ENCODE data around the gene RPP25. TPM values are rescaled to one million over a fixed set of nuclear protein-coding genes. Genes with fewer than 3 reads are reported as not detected.

The RPP25 gene
- total RNA-seq, 2 experiments from 2014 or later = 6.5 to 7.2 TPM

DNA sequence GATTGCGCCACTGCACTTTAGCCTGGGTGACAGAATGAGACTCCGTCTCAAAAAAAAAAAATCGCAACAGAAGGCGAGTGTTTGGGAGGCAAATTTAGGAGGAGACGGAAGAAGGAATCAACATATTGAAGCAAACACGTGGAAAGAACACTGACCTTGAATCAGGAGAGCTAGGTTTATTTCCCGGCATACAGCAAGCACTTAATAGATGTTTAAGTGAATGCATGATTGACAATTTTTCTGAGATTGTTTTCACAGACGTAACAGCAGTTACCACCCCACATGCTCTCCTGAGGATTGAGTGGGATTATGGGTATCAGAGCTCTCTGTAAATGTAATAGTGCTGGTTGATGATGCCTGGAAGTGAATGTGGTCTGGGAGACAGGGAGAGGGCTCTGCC lies 5.6 kb upstream of the RPP25 start:
- peaks cover 52% of the 10 kb centered on the region for H3K27me3 Mint-ChIP-seq (ENCODE audit: low read depth)
- H3K4me1 Mint-ChIP-seq (ENCODE audit: low read depth) = peaks cover 34% of the 10 kb centered on the region
- H3K27ac Mint-ChIP-seq = no peak overlapping the region
- ATAC-seq = no peak
- CTCF ChIA-PET = interaction anchor here (0.6 to 2.8 kb wide), 4 partner anchors 12 to 181 kb away, joined by 3 to 7 read pairs (median 6); no protein-coding TSS in a partner anchor
- no peak overlapping the region for H3K4me3 Mint-ChIP-seq
- no peak for DNase-seq
- POLR2A ChIA-PET = interaction anchor here (0.5 kb wide), 1 partner anchor 241 kb away, joined by 3 read pairs; no protein-coding TSS in a partner anchor
- no peaks in the 10 kb centered on the region for H3K9me3 Mint-ChIP-seq (ENCODE audit: insufficient read depth)
- H3K36me3 Mint-ChIP-seq (ENCODE audit: low read depth) = peaks cover 3% of the 10 kb centered on the region

DNA sequence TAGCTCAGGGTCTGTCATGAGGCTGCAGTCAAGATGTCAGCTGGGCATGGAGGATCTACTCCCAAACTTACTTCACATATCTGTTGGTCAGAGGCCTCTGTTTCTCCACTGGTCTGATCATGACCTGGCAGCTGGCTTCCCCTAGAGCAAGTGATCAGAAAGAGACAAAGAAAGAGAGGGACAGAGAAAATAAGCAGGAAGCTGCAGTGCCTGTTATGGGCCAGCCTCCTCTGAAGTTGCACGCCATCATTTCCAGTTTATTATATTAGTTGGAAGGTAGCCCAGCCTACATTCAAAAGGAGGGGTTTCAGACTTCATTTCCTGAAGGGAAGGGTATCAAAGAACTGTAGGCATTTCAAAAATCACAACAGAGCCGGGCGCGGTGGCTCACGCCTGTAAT lies 5.0 kb upstream of the RPP25 start:
- Mint-ChIP-seq H3K9me3 (ENCODE audit: insufficient read depth) (no peaks in the 10 kb centered on the region), H3K27me3 (ENCODE audit: low read depth) (peaks cover 52% of the 10 kb centered on the region), H3K4me3 (no peak overlapping the region), H3K36me3 (ENCODE audit: low read depth) (peaks cover 3% of the 10 kb centered on the region), H3K27ac (no peak overlapping the region), H3K4me1 (ENCODE audit: low read depth) (peaks cover 34% of the 10 kb centered on the region)
- no peak for DNase-seq
- CTCF ChIA-PET = interaction anchor here (0.7 to 2.8 kb wide), 5 partner anchors 11 to 190 kb away, joined by 3 to 9 read pairs (median 7); no protein-coding TSS in a partner anchor
- no peak for ATAC-seq
- POLR2A ChIA-PET = interaction anchor here (0.6 kb wide), 1 partner anchor 587 kb away, joined by 3 read pairs; no protein-coding TSS in a partner anchor

DNA sequence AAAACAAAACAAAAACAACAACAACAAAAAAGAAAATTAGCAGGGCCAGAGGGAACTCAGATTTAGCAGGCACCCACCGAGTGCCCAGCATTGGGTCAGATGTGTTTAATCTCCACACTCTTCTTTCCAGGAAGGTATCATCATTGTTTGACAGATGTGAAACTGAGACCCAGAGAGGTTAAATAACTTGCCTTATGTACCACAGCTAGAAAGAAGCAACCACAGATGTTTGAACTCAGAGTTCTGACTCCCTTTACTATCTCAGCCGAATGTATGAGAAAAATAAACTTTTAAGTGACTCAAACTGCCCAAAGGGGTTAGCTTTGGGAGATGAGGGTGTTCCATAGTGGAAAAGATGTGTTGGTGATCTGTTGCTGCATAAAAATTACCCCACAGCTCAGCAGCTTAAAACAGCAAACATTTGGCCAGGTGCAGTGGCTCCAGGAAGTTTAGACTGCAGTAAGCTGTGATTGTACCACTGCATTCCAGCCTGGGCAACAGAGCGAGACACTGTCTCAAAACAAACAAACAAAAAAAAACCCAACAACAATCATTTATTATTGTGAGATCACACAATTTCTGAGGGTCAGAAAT lies 4.5 kb upstream of the RPP25 start:
- peaks cover 52% of the 10 kb centered on the region for H3K27me3 Mint-ChIP-seq (ENCODE audit: low read depth)
- ATAC-seq = no peak
- no peaks in the 10 kb centered on the region for H3K9me3 Mint-ChIP-seq (ENCODE audit: insufficient read depth)
- DNase-seq = no peak
- H3K4me3 Mint-ChIP-seq = no peak overlapping the region
- H3K27ac Mint-ChIP-seq = no peak overlapping the region
- peaks cover 3% of the 10 kb centered on the region for H3K36me3 Mint-ChIP-seq (ENCODE audit: low read depth)
- peaks cover 36% of the 10 kb centered on the region for H3K4me1 Mint-ChIP-seq (ENCODE audit: low read depth)
- POLR2A ChIA-PET = interaction anchor here (1.8 kb wide), 1 partner anchor 62 kb away, joined by 5 read pairs; the partner anchor contains the start of gene PPCDC
- CTCF ChIA-PET = interaction anchor here (0.9 to 2.8 kb wide), 6 partner anchors 11 to 190 kb away, joined by 3 to 9 read pairs (median 6); partner anchors contain the start of gene COX5A

DNA sequence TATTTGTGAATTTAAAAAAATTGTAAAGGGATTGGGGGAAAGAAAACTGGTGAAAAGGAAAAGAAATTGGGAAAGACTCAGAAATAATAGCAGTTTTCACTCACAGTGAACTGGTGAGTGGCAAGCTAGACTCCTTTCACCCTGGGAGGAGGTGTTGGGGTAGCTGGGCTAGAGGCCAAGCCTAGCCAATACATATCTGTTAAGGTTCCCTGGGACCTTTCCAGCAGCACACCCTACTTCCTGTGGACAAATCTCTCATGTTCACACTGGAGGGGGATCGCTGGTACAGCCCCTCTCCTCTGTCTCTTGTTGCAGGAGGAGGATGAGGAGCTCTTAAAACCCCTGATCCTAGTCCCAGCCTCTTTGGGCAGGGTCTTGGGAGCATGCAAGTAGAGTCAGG lies 3.7 kb upstream of the RPP25 start:
- ChIA-PET CTCF (interaction anchor here (0.6 to 2.8 kb wide), 7 partner anchors 10 to 58 kb away, joined by 3 to 9 read pairs (median 6); partner anchors contain the start of gene COX5A), POLR2A (interaction anchor here (1.8 kb wide), 1 partner anchor 63 kb away, joined by 5 read pairs; the partner anchor contains the start of gene PPCDC)
- Mint-ChIP-seq H3K9me3 (ENCODE audit: insufficient read depth) (no peaks in the 10 kb centered on the region), H3K4me3 (no peak overlapping the region), H3K4me1 (ENCODE audit: low read depth) (peaks cover 44% of the 10 kb centered on the region), H3K27ac (no peak overlapping the region), H3K27me3 (ENCODE audit: low read depth) (peaks cover 56% of the 10 kb centered on the region), H3K36me3 (ENCODE audit: low read depth) (peaks cover 3% of the 10 kb centered on the region)
- ATAC-seq (no peak), DNase-seq (no peak)

DNA sequence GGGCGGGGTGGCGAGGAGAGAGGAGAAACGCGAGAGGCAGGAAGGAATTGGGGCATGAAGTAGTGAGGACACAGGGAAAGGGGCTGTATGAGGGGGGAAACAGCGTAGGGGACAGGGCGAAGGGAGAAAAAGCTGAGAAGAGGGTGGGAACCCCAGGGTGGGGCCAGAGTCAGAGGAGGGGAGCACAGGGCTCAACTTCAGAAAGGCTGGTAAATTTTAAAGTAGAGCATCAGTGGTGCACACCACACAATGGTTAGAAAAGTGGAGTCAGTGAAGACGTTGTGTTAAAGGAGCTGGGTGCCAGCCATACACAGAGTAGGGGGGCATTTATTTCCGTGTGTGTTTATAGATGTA lies 3.0 kb upstream of the RPP25 start:
- H3K4me1 Mint-ChIP-seq (ENCODE audit: low read depth) = peaks cover 50% of the 10 kb centered on the region
- no peak overlapping the region for H3K27ac Mint-ChIP-seq
- POLR2A ChIA-PET = interaction anchor here (1.8 kb wide), 1 partner anchor 64 kb away, joined by 5 read pairs; the partner anchor contains the start of gene PPCDC
- no peaks in the 10 kb centered on the region for H3K9me3 Mint-ChIP-seq (ENCODE audit: insufficient read depth)
- CTCF ChIA-PET = interaction anchor here (0.6 to 2.8 kb wide), 6 partner anchors 19 to 188 kb away, joined by 3 to 9 read pairs (median 5); no protein-coding TSS in a partner anchor
- H3K36me3 Mint-ChIP-seq (ENCODE audit: low read depth) = peaks cover 3% of the 10 kb centered on the region
- peaks cover 56% of the 10 kb centered on the region for H3K27me3 Mint-ChIP-seq (ENCODE audit: low read depth)
- DNase-seq (no peak), ATAC-seq (no peak)
- no peak overlapping the region for H3K4me3 Mint-ChIP-seq

DNA sequence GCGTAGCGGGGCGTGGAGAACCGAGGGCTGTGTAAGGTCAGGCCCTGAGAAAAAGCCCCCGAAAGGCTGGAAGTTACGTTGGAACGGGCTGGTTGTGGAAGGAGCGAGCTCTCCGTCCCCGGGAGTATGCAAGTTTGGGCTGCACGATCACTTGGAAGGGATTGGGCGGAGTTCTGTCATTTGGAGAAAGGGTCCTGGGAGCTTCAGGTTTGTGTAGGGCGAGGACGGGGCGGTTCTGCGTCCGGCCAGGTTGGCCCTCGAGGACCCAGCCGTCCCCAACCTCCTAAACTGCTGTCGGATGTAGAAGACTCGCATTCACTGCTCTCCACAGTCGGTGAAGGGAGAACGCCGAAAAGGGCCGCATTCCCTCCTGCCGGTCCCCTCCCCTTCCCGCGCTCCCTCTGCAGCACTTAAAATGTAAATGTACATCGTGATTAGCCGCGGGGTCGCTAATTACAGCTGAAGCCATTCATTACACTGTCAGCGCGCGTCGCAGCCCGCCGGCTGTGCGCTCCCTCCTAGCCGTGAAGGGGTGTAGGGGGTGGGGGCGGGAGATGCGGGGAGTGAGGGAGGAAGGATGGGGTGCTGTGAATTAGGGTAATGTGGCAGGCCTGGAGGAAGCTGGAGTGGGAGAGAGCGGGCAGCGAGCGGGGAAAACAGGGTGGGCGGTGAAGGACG lies 2.5 kb upstream of the RPP25 start:
- no peak for DNase-seq
- H3K27ac Mint-ChIP-seq = no peak overlapping the region
- no peak for ATAC-seq
- peaks cover 50% of the 10 kb centered on the region for H3K4me1 Mint-ChIP-seq (ENCODE audit: low read depth)
- ChIA-PET POLR2A (interaction anchor here (0.9 to 1.8 kb wide), 2 partner anchors 57 to 64 kb away, joined by 4 to 5 read pairs; partner anchors contain the start of gene PPCDC), CTCF (interaction anchor here (1.4 to 2.8 kb wide), 4 partner anchors 29 to 188 kb away, joined by 3 to 9 read pairs (median 8); no protein-coding TSS in a partner anchor)
- no peaks in the 10 kb centered on the region for H3K9me3 Mint-ChIP-seq (ENCODE audit: insufficient read depth)
- H3K36me3 Mint-ChIP-seq (ENCODE audit: low read depth) = peaks cover 3% of the 10 kb centered on the region
- peak overlapping the region; percentile 8 for H3K4me3 Mint-ChIP-seq
- H3K27me3 Mint-ChIP-seq (ENCODE audit: low read depth) = peaks cover 54% of the 10 kb centered on the region

DNA sequence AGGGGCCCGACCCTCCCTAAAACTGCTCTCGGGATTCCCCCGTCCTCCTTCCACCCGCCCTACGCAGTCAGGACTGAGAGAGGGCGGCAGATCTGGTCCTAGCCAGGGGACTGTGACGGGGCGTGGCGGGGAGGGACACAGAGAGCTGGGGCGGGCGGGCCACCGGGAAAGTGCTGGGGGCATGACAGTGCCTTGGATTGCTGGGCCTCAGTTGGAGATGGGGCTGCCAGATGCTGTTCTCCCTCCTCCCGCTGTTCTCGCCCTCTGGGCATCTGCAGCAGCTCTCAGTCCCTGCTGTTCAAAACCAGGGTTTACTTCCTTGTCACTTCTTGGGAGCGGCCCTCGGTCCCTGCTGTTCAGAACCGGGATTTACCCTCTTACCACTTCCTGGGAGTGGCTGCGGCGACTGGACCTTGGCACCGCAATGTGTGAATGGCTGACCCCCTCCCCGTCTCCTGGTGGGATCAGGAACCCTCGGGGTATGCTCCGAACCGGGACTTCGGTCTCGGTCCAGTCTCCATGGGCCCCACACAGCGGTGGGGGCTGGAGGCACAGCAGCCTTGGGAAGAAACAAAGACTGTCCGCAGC lies 1.8 kb upstream of the RPP25 start:
- ATAC-seq (no peak), DNase-seq (no peak)
- Mint-ChIP-seq H3K36me3 (ENCODE audit: low read depth) (peaks cover 3% of the 10 kb centered on the region), H3K9me3 (ENCODE audit: insufficient read depth) (no peaks in the 10 kb centered on the region), H3K4me1 (ENCODE audit: low read depth) (peaks cover 50% of the 10 kb centered on the region), H3K27me3 (ENCODE audit: low read depth) (peaks cover 54% of the 10 kb centered on the region), H3K4me3 (peak overlapping the region; percentile 8), H3K27ac (no peak overlapping the region)
- ChIA-PET CTCF (interaction anchor here (0.6 to 2.7 kb wide), 5 partner anchors 11 to 187 kb away, joined by 3 to 9 read pairs (median 4); no protein-coding TSS in a partner anchor), POLR2A (interaction anchor here (0.9 to 1.5 kb wide), 2 partner anchors 20 to 57 kb away, joined by 4 read pairs; no protein-coding TSS in a partner anchor)

DNA sequence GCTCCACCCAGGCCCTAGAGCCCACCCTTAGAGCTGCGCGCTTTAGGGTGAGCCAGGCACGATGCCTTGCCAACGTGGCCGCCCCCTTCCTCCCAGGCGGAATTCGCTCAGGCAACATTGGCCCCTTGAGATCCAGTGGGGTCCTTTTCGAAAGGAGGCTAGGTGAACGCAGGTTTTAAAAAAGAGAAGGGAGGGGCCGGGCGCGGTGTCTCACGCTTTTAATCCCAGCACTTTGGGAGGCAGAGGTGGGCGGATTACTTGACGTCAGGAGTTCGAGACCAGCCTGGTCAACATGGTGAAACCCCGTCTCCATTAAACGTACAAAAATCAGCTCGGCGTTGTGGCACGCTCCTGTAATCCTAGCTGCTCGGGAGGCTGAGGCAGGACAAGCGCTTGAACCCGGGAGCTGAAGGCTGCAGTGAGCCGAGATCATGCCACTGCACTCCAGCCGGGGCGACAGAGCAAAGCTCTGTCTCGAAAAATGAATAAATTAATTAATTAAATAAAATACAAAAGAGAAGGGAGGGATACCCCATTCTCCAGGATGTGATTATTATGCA lies 984 bp upstream of the RPP25 start:
- Mint-ChIP-seq H3K27me3 (ENCODE audit: low read depth) (peaks cover 49% of the 10 kb centered on the region), H3K9me3 (ENCODE audit: insufficient read depth) (no peaks in the 10 kb centered on the region), H3K4me1 (ENCODE audit: low read depth) (peaks cover 50% of the 10 kb centered on the region), H3K27ac (no peak overlapping the region), H3K36me3 (ENCODE audit: low read depth) (peaks cover 3% of the 10 kb centered on the region), H3K4me3 (peak overlapping the region; percentile 70)
- CTCF ChIA-PET = interaction anchor here (0.6 to 2.7 kb wide), 13 partner anchors 11 to 247 kb away, joined by 3 to 9 read pairs (median 4); no protein-coding TSS in a partner anchor
- POLR2A ChIA-PET = interaction anchor here (0.6 to 1.5 kb wide), 7 partner anchors 19 to 621 kb away, joined by 3 to 4 read pairs (median 4); partner anchors contain the start of genes C15orf39, FAM219B, PPCDC and PTPN9
- ATAC-seq = no peak
- DNase-seq = no peak

DNA sequence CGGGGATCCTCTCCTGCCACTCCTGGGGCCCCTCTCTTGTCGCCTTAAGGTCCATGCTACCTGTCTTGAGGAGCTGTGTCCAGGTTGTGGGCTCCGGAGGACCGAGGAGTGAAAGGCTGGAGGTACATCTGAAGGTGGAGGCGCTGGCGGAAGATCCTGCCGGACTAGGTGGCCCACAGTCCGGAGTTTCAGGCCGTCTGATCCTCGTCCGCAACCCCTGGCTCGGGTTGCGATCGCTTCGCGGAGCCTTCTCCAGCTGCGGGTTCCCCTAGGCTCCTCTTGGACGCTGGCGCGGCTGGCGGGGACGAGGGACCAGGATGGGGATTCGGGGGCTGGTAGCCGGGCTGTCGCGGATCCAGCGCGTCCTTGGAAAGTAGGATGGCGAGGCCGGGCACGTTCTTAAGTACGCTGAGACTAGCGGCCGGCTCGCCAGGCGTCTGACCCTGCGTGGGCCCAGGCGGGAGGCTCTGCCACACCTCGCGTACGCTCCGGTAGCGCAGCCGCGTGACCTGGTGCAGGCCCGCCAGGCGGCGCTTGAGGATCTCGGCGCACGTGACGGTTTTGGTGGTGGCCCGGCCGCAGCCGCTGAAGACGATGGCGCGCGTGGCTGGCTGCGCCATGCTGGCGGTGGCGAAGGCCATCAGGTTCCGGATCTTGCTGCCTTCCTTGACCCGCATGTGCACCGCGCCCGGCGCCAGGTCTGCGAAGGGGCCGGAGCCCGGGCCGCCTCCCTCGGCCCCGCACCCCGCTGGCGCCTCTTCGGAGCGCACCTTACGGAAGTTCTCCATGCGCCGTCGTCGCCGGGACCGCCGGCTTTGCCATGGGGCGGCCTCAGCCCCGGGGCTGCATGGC lies 550 bp downstream of the RPP25 start:
- POLR2A ChIA-PET = interaction anchor here (0.7 to 1.2 kb wide), 2 partner anchors 57 to 623 kb away, joined by 3 read pairs; partner anchors contain the start of gene PTPN9
- CTCF ChIA-PET = interaction anchor here (0.8 to 10.6 kb wide), 9 partner anchors 29 to 248 kb away, joined by 3 to 95 read pairs (median 4); partner anchors contain the start of gene C15orf39
- Mint-ChIP-seq H3K4me3 (peak overlapping the region; percentile 70), H3K9me3 (ENCODE audit: insufficient read depth) (no peaks in the 10 kb centered on the region), H3K27ac (no peak overlapping the region), H3K36me3 (ENCODE audit: low read depth) (peaks cover 3% of the 10 kb centered on the region), H3K27me3 (ENCODE audit: low read depth) (peaks cover 38% of the 10 kb centered on the region), H3K4me1 (ENCODE audit: low read depth) (peaks cover 45% of the 10 kb centered on the region)
- ATAC-seq = peak; percentile 51
- DNase-seq = peak; percentile 71

DNA sequence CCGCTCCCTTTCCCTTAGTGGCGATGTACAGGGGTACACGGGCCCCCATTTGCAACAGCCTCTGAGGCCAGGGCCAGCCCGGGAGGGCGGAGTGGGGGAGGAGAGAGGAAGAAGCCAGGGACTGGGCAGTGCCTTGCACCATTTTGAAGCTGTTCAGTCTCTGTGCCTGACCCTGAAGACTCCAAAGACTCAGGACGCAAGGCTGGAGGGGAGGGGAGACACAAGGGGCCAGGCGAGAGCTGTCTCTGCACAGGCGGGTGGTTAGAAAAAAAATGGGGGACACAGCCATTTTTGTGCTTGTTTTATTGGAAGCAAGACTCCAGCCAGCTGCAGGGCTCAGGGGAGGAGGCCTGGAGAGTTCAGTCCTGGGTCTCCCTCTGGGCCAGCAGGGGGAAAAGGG lies 1.6 kb downstream of the RPP25 start:
- CTCF ChIA-PET = interaction anchor here (1.0 to 10.6 kb wide), 6 partner anchors 33 to 185 kb away, joined by 3 to 95 read pairs (median 5); partner anchors contain the start of gene FAM219B
- DNase-seq (no peak), ATAC-seq (no peak)
- POLR2A ChIA-PET = interaction anchor here (0.6 kb wide), 1 partner anchor 167 kb away, joined by 3 read pairs; no protein-coding TSS in a partner anchor
- peaks cover 42% of the 10 kb centered on the region for H3K4me1 Mint-ChIP-seq (ENCODE audit: low read depth)
- H3K4me3 Mint-ChIP-seq = peak overlapping the region; percentile 70
- H3K27me3 Mint-ChIP-seq (ENCODE audit: low read depth) = peaks cover 29% of the 10 kb centered on the region
- H3K27ac Mint-ChIP-seq = no peak overlapping the region
- H3K9me3 Mint-ChIP-seq (ENCODE audit: insufficient read depth) = no peaks in the 10 kb centered on the region
- peaks cover 3% of the 10 kb centered on the region for H3K36me3 Mint-ChIP-seq (ENCODE audit: low read depth)
